Measurements from ENCODE around the gene PXDN. TPM values are rescaled to one million over a fixed set of nuclear protein-coding genes. Genes with fewer than 3 reads are reported as not detected.

The PXDN gene
- total and polyA plus RNA-seq, 2 of the 4 experiments (the other 2 are of a cell fraction): 153 to 332 TPM

DNA sequence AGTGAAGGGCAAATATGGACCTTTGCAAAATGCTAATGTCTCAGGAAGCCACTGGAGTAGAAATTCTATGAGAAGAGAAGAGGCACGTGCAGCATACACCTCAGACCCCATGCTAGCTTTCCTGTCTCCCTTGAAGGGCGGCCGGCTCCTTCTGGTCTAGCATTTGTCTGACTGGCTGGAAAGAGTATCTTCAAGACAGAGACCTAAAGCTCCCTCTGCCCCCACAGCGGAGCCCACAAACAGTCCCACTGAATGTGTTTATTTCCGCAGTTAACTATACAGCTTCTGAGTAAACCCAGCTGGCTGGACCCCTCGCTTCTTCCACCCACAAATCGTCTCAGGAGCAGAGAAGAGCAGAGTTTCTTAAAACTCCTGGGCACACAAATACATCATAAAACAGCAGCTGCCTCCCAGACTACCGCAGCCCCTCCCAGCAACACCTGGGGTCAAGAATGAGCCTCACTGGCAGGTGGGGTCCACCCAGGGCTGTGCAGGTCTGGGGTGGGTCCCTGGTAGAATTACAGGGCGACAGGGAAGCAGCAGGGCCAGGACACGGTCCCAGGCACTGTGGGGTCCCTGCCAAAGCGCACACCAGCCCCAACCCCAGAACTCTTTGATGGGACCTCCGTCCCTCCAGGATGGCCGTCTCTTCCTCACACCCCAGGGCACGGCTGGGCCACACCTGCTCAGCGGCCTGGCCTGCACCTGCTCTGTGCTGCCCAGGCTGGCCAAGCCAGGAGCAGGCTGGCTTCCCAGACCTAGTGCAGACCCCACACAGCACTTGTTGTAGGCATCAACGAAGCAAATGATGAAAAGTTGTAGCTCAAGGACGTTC lies 103.8 kb downstream of the PXDN start:
- CTCF ChIA-PET: no interaction called here
- intact Hi-C loops (cut with micrococcal nuclease) (no loop called here), in situ Hi-C loops (cut with MboI; ENCODE audit: low sequenced_read_pairs) (no loop called here), dilution Hi-C loops (cut with HindIII; ENCODE audit: low sequenced_read_pairs, unreplicated experiment) (no loop called here)
- WGBS, 2 experiments (ENCODE audit: extremely low coverage in 2 of 2, insufficient read length in 1 of 2): 86% methylated on average over 8 of the region's 17 CpGs; no CpG with 5 or more reads in 1 of the 2 experiments
- Histone ChIP-seq H3K18ac (ENCODE audit: low read depth, low read length) (no peak overlapping the region), H2BK120ac (ENCODE audit: low read depth, low read length) (no peak overlapping the region), H3K14ac (replicated peaks; ENCODE audit: low read depth, low read length) (no peak overlapping the region), H3K9ac (ENCODE audit: low read depth, low read length) (no peak overlapping the region), H4K91ac (ENCODE audit: insufficient read depth, low read depth, low read length) (no peak overlapping the region), H3K4me3 (ENCODE audit: insufficient read depth, low read depth, low read length) (no peak overlapping the region), H3K4me1 (ENCODE audit: control insufficient read depth, insufficient read depth, low read length) (peaks cover 15% of the 10 kb centered on the region), H3K4me2 (ENCODE audit: low read depth, low read length) (no peak overlapping the region), H4K20me1 (ENCODE audit: insufficient read depth, low read length) (peaks cover 27% of the 10 kb centered on the region), H2AK5ac (ENCODE audit: low read depth, low read length) (peak overlapping the region; percentile 28; the same call in 1 of the 2 replicates), H2AFZ (replicated peaks; ENCODE audit: low read length, poor library complexity) (no peak overlapping the region), H4K8ac (ENCODE audit: low read depth in 2 of 2, low read length in 2 of 2) (no peak overlapping the region), H3K27ac (ENCODE audit: insufficient read depth, low read length) (no peak overlapping the region), H3K4ac (ENCODE audit: low read depth, low read length) (no peak overlapping the region; the same call in 1 of the 2 replicates), H3K56ac (ENCODE audit: extremely low read depth, insufficient read depth, low read length) (no peak overlapping the region), H2BK5ac (ENCODE audit: low read depth, low read length, poor library complexity, severe bottlenecking) (no peak overlapping the region), H3K36me3 (ENCODE audit: control insufficient read depth, insufficient read depth, low read length) (peaks cover 69% of the 10 kb centered on the region), H3K9me1 (ENCODE audit: insufficient read depth, low read length) (peaks cover 17% of the 10 kb centered on the region), H2BK20ac (ENCODE audit: low read depth, low read length) (no peak overlapping the region), H2AK9ac (replicated peaks; ENCODE audit: low read depth, low read length, poor library complexity) (no peak overlapping the region), H3K23ac (ENCODE audit: low read depth, low read length) (no peak overlapping the region), H4K5ac (ENCODE audit: low read depth, low read length) (no peak overlapping the region), H3K79me1 (ENCODE audit: low read depth in 1 of 2, low read length in 2 of 2) (peaks cover 32 to 83% of the 10 kb centered on the region in 2 experiments), H3K27me3 (ENCODE audit: control insufficient read depth, insufficient read depth, low read length) (no peaks in the 10 kb centered on the region), H3K9me3 (ENCODE audit: control insufficient read depth, insufficient read depth, low read length) (no peaks in the 10 kb centered on the region), H2BK15ac (ENCODE audit: low read depth, low read length) (no peak overlapping the region)
- ATAC-seq (ENCODE audit: low read depth): no peak
- DNase-seq: no peak
- BruUV-seq (replicated peaks): no TSS peak
- POLR2A ChIA-PET (ENCODE audit: unreplicated experiment): no interaction called here
- TF ChIP-seq FOS (IDR thresholded peaks at IDR 0.05; ENCODE audit: low read depth, low read length): no peak
- no peak for TF ChIP-seq SMC3 (IDR thresholded peaks at IDR 0.05; ENCODE audit: low read depth, low read length)
- TF ChIP-seq CHD1 (IDR thresholded peaks at IDR 0.05; ENCODE audit: low read depth, low read length): no peak
- no peak for TF ChIP-seq ELK1 (IDR thresholded peaks at IDR 0.05; ENCODE audit: borderline replicate concordance, low read depth, low read length)
- TF ChIP-seq MAZ (IDR thresholded peaks at IDR 0.05; ENCODE audit: borderline replicate concordance, low read depth, low read length): no peak
- TF ChIP-seq POLR2A (IDR thresholded peaks at IDR 0.05; ENCODE audit: low read depth, low read length): no peak
- no peak for TF ChIP-seq MAFK (IDR thresholded peaks at IDR 0.05; ENCODE audit: low read depth, low read length)
- no peak for TF ChIP-seq USF2 (IDR thresholded peaks at IDR 0.05; ENCODE audit: low read depth, low read length)
- no peak for TF ChIP-seq MXI1 (IDR thresholded peaks at IDR 0.05; ENCODE audit: borderline replicate concordance, low read depth, low read length)
- TF ChIP-seq CTCF (conservative IDR thresholded peaks at IDR 0.05; ENCODE audit: low read depth, low read length): no peak
- TF ChIP-seq RCOR1 (IDR thresholded peaks at IDR 0.05; ENCODE audit: insufficient replicate concordance, low read length): no peak
- TF ChIP-seq RAD21 (IDR thresholded peaks at IDR 0.05; ENCODE audit: low read length): no peak
- TF ChIP-seq NFE2L2 (IDR thresholded peaks at IDR 0.05; ENCODE audit: low read depth, low read length): no peak
- no peak for TF ChIP-seq CEBPB (IDR thresholded peaks at IDR 0.05; ENCODE audit: low read depth, low read length)
- no peak for TF ChIP-seq RFX5 (IDR thresholded peaks at IDR 0.05; ENCODE audit: low read depth, low read length)
